GM18858 (cell line): ENCODE measurements around the gene MBP.
A peak's percentile ranks its signal among the peaks of the same experiment; 100 is the strongest.
"Not testable (repeated sequence)": the region's sequence is repeated elsewhere in the genome, so short reads cannot be mapped to it uniquely, and the experiment has no call there.

Experiments used
- ATAC-seq: cut with Tn5 transposase; IDR thresholded peaks from one replicate; pipeline ENCODE4 v1.9.1; 2021; ENCODE audit not compliant: unreplicated experiment

Gene MBP

GRCh38 chr18:76979111-76979751 lies 153.4 kb downstream of the MBP start:
- ATAC-seq, result no peak

- ATAC-seq, result no peak
These were observed 154.0 kb downstream of the MBP start for GRCh38 chr18:76978616-76979015.

- ATAC-seq, result no peak
These were observed 154.8 kb downstream of the MBP start for GRCh38 chr18:76977684-76978232.

- no peak for ATAC-seq
These were observed 155.4 kb downstream of the MBP start for GRCh38 chr18:76977108-76977621.

GRCh38 chr18:76975577-76976110 lies 156.9 kb downstream of the MBP start:
- no peak for ATAC-seq

- ATAC-seq, result no peak
These were observed 158.2 kb downstream of the MBP start for GRCh38 chr18:76974386-76974785.

- ATAC-seq, result no peak
These were observed 158.9 kb downstream of the MBP start for GRCh38 chr18:76973520-76974266.

GRCh38 chr18:76972846-76973519 lies 159.6 kb downstream of the MBP start:
- no peak for ATAC-seq

- ATAC-seq, result no peak
These were observed 160.3 kb downstream of the MBP start for GRCh38 chr18:76972241-76972640.

- no peak for ATAC-seq
These were observed 161.6 kb downstream of the MBP start for GRCh38 chr18:76970770-76971559.

- no peak for ATAC-seq
These were observed 164.7 kb downstream of the MBP start for GRCh38 chr18:76967721-76968472.

GRCh38 chr18:76967299-76967698 lies 165.3 kb downstream of the MBP start:
- not testable (repeated sequence) for ATAC-seq

- not testable (repeated sequence) for ATAC-seq
These were observed 166.9 kb downstream of the MBP start for GRCh38 chr18:76965555-76966151.

- peak; percentile 63 for ATAC-seq
These were observed 168.6 kb downstream of the MBP start for GRCh38 chr18:76963936-76964335.

GRCh38 chr18:76962851-76963250 lies 169.7 kb downstream of the MBP start:
- ATAC-seq, result no peak

- ATAC-seq, result no peak
These were observed 172.0 kb downstream of the MBP start for GRCh38 chr18:76960528-76961035.

- ATAC-seq, result no peak
These were observed 173.0 kb downstream of the MBP start for GRCh38 chr18:76959605-76960004.

- ATAC-seq, result no peak
These were observed 173.8 kb downstream of the MBP start for GRCh38 chr18:76958692-76959341.
